ENCODE data around the gene KLHL13. TPM values are rescaled to one million over a fixed set of nuclear protein-coding genes. Genes with fewer than 3 reads are reported as not detected.

KLHL13 gene
- total RNA-seq, 1 donor from 2014 or later: 7.0 TPM

GRCh38 chrX:118062817-118063615, 53.6 kb downstream of the KLHL13 start:
- DNase-seq (ENCODE audit: low spot score in 2 of 2): no peak
- TF ChIP-seq CTCF (IDR thresholded peaks at IDR 0.05): no peak

GRCh38 chrX:118062048-118062789, 54.4 kb downstream of the KLHL13 start:
- no peaks in the 10 kb centered on the region for H3K4me1 ChIP-seq
- no peaks in the 10 kb centered on the region for H3K9me3 ChIP-seq
- H3K4me3 ChIP-seq: no peak overlapping the region
- no peaks in the 10 kb centered on the region for H3K36me3 ChIP-seq
- intact Hi-C loops (cut with DNase I): no loop called here
- no peak overlapping the region for H3K27ac ChIP-seq
- TF ChIP-seq CTCF (IDR thresholded peaks at IDR 0.05): no peak
- DNase-seq (ENCODE audit: low spot score in 2 of 2): no peak
- H3K27me3 ChIP-seq: no peaks in the 10 kb centered on the region

More at GRCh38 chrX:118062817-118063615, 53.6 kb downstream of the KLHL13 start:
- intact Hi-C loops (cut with DNase I): no loop called here
- Histone ChIP-seq H3K27ac (no peak overlapping the region), H3K9me3 (no peaks in the 10 kb centered on the region), H3K36me3 (no peaks in the 10 kb centered on the region), H3K4me1 (no peaks in the 10 kb centered on the region), H3K4me3 (no peak overlapping the region), H3K27me3 (no peaks in the 10 kb centered on the region)

- H3K4me3 ChIP-seq: no peak overlapping the region
- no peaks in the 10 kb centered on the region for H3K27me3 ChIP-seq
- no peaks in the 10 kb centered on the region for H3K9me3 ChIP-seq
- intact Hi-C loops (cut with DNase I): no loop called here
- no peak for TF ChIP-seq CTCF (IDR thresholded peaks at IDR 0.05)
- no peaks in the 10 kb centered on the region for H3K4me1 ChIP-seq
- no peaks in the 10 kb centered on the region for H3K36me3 ChIP-seq
- DNase-seq (ENCODE audit: low spot score in 2 of 2): no peak
- H3K27ac ChIP-seq: no peak overlapping the region
These were observed 57.7 kb downstream of the KLHL13 start for GRCh38 chrX:118058924-118059323.

GRCh38 chrX:118056870-118057269, 59.7 kb downstream of the KLHL13 start:
- H3K4me1 ChIP-seq: no peaks in the 10 kb centered on the region
- no peaks in the 10 kb centered on the region for H3K27me3 ChIP-seq
- no peak overlapping the region for H3K27ac ChIP-seq
- intact Hi-C loops (cut with DNase I): no loop called here
- no peak for TF ChIP-seq CTCF (IDR thresholded peaks at IDR 0.05)
- H3K9me3 ChIP-seq: no peaks in the 10 kb centered on the region
- H3K4me3 ChIP-seq: no peak overlapping the region
- H3K36me3 ChIP-seq: no peaks in the 10 kb centered on the region
- no peak for DNase-seq (ENCODE audit: low spot score in 2 of 2)

GRCh38 chrX:118049713-118050112, 66.9 kb downstream of the KLHL13 start:
- TF ChIP-seq CTCF (IDR thresholded peaks at IDR 0.05): no peak
- Histone ChIP-seq H3K27ac (no peak overlapping the region), H3K9me3 (peaks cover 0 to 1% of the 10 kb centered on the region in 2 donors), H3K4me3 (no peak overlapping the region), H3K4me1 (no peaks in the 10 kb centered on the region), H3K36me3 (no peaks in the 10 kb centered on the region), H3K27me3 (no peaks in the 10 kb centered on the region)
- DNase-seq (ENCODE audit: low spot score in 2 of 2): no peak
- intact Hi-C loops (cut with DNase I): no loop called here

All from ascending aorta (tissue), 2 donors.